Tibial artery (tissue), 4 donors: Measurements from ENCODE around the gene RRAD.

Experiments used
- DNase-seq, 2 donors: peaks; one replicate each; pipeline ENCODE4 v3.0.0-alpha.2; 2019
- H3K27ac ChIP-seq, 2 donors: fragments of 200-600 bp; sonication (generic) in 1 of 2; 1 replicate in 1 of 2; 2 replicates in 1 of 2; pipeline ENCODE4 v1.5.1; 2018 to 2019; ENCODE audit warnings: mild to moderate bottlenecking in 1 of 2
- H3K27me3 ChIP-seq, 2 donors: fragments of 200-600 bp; sonication (generic) in 1 of 2; one replicate each; pipeline versions ENCODE4 v1.5.1 to v1.6.0; 2016 to 2019
- H3K36me3 ChIP-seq, 3 donors: fragments of 200-600 bp; sonication (generic) in 2 of 3; one replicate each; pipeline ENCODE4 v1.5.1; 2016 to 2019; ENCODE audit warnings: mild to moderate bottlenecking in 2 of 3
- H3K4me1 ChIP-seq, 4 donors: fragments of 200-600 bp; sonication (generic) in 2 of 4; 1 replicate in 3 of 4; 2 replicates in 1 of 4; pipeline ENCODE4 v1.5.1; 2016 to 2019
- H3K4me3 ChIP-seq, 2 donors: fragments of 200-600 bp; sonication (generic) in 1 of 2; 1 replicate in 1 of 2; 2 replicates in 1 of 2; pipeline ENCODE4 v1.5.1; 2018 to 2019; ENCODE audit warnings: mild to moderate bottlenecking in 2 of 2
- H3K9me3 ChIP-seq, 3 donors: fragments of 200-600 bp; sonication (generic) in 1 of 3; one replicate each; pipeline ENCODE4 v1.5.1; 2016 to 2019
- intact Hi-C: fragments of 100-400 bp; cut with DNase I; formaldehyde crosslinking; loops from one replicate; pipeline ENCODE4 v1.15.0; 2023; ENCODE audit warnings: low total_unique reads
- TF ChIP-seq, protein P1 (sequence below), 2 experiments: fragments of 200-600 bp in 1 of 2; fragments of 450-650 bp in 1 of 2; IDR thresholded peaks; one replicate each; pipeline ENCODE4 v1.5.1; 2017 to 2019; ENCODE audit warnings: antibody characterized with exemption in 2 of 2, mild to moderate bottlenecking in 1 of 2, moderate library complexity in 1 of 2

The RRAD gene

GRCh38 chr16:66911801-66912200, 13.5 kb downstream of the RRAD start:
- no peak overlapping the region for H3K27ac ChIP-seq
- no peaks in the 10 kb centered on the region for H3K9me3 ChIP-seq
- H3K4me1 ChIP-seq = peaks cover 0 to 29% (median 7%) of the 10 kb centered on the region in 4 donors
- TF ChIP-seq, protein P1, sequence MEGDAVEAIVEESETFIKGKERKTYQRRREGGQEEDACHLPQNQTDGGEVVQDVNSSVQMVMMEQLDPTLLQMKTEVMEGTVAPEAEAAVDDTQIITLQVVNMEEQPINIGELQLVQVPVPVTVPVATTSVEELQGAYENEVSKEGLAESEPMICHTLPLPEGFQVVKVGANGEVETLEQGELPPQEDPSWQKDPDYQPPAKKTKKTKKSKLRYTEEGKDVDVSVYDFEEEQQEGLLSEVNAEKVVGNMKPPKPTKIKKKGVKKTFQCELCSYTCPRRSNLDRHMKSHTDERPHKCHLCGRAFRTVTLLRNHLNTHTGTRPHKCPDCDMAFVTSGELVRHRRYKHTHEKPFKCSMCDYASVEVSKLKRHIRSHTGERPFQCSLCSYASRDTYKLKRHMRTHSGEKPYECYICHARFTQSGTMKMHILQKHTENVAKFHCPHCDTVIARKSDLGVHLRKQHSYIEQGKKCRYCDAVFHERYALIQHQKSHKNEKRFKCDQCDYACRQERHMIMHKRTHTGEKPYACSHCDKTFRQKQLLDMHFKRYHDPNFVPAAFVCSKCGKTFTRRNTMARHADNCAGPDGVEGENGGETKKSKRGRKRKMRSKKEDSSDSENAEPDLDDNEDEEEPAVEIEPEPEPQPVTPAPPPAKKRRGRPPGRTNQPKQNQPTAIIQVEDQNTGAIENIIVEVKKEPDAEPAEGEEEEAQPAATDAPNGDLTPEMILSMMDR (IDR thresholded peaks at IDR 0.05) = no peak
- no peaks in the 10 kb centered on the region for H3K27me3 ChIP-seq
- no peaks in the 10 kb centered on the region for H3K36me3 ChIP-seq
- no peak overlapping the region for H3K4me3 ChIP-seq
- intact Hi-C loops = no loop called here
- DNase-seq = no peak

DNA sequence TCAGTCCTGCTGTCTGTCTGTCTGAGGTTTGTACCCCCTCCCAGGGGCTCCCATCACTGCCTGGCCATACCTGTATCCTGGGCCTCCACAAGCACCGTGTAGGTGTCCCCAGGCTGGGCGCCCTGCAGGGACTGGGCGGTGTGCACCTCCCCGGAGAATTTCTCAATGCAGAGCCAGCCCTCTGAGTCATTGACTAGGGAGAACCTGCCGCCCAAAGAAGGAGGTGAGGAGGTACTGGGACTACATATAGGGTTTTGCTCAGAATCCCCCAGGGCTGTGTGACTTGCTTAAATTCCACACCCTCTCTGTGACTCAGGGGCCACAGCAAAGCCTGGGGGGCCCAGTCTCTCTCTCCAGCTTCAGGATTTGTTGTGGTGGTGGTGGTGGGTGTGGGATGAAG, 14.2 kb downstream of the RRAD start:
- Histone ChIP-seq H3K27me3 (no peaks in the 10 kb centered on the region), H3K9me3 (no peaks in the 10 kb centered on the region), H3K4me1 (peaks cover 0 to 36% (median 10%) of the 10 kb centered on the region in 4 donors), H3K27ac (no peak overlapping the region), H3K36me3 (no peaks in the 10 kb centered on the region), H3K4me3 (no peak overlapping the region)
- TF ChIP-seq, protein P1 (IDR thresholded peaks at IDR 0.05) = no peak
- intact Hi-C loops = no loop called here
- no peak for DNase-seq

DNA sequence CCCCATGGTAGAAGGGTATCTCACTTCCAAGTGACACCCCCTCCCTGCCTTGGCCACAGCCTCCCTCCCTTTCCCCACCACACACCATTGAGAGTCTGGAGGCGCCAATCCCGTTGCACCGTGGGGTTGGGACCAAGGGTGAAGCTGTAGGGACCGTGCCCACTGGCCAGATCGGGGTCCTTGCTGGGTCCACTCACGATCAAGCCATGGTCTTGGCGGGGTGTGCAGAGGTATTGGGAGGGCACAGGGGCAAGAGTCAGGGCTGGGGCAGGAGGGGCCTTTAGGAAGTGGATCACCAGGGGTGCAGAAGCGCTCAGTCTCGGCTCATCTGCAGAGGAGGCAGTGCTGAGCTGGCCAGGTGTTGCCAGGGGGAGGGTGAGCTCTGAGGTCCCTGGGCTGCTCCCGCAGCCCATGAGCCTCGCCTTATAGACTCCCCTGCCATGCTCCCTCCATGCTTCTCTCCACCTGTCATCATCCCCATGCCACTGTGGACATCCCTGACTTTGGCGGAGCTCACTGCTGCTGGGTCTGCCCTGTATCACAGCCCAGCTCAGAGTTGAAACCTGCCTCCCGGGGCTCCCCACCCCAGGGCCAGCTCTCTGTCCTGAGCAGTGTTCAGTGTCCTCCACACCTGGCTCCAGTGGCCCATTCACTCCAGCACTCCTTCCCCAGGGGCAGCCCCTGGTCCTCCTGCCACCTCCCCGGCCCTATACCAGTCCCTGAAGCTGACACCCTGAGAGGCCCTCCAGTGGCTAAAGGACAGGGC, 15.0 kb downstream of the RRAD start:
- Histone ChIP-seq H3K4me1 (peaks cover 0 to 44% (median 17%) of the 10 kb centered on the region in 4 donors), H3K27ac (no peak overlapping the region), H3K27me3 (no peaks in the 10 kb centered on the region), H3K36me3 (no peaks in the 10 kb centered on the region), H3K9me3 (no peaks in the 10 kb centered on the region), H3K4me3 (no peak overlapping the region)
- TF ChIP-seq, protein P1 (IDR thresholded peaks at IDR 0.05) = no peak
- intact Hi-C loops = no loop called here
- DNase-seq = no peak

DNA sequence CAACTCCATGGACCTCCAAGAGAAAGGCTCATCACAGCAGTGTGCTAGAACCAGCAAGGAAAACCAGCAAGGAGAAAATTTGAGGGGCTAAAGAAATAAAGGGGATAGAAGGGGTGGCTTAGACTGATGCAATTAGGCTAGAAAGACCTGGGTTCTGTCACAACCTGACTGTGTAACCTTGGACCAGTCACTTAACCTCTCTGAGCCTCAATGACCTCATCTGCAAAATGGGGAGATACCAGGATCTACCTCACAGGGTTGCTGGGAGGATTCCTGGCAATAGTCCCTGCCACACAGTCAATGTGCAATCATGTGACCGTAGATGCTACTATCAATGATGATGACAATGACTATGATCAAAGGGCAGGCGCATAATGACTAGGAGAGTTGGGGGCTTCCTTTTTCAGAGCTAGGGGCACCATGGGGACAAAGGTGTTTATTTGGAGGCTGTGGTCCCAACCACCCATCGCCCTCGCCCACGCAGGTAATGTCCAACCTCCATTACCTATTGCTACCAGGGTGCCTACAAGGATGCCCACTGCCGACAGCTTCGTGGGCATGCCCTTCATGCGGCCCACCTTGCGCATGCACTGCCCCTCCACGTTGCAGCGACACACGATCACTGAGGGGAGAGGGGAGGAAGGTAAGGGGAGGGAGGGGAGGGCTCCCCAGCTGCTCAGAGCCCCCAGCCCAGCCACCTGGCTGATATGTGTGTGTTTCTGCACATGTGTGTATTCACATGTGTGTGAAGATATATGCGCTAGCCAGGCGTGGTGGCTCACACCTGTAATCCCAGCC, 16.4 kb downstream of the RRAD start:
- TF ChIP-seq, protein P1 (IDR thresholded peaks at IDR 0.05) = no peak
- intact Hi-C loops = no loop called here
- no peak overlapping the region for H3K4me3 ChIP-seq
- H3K4me1 ChIP-seq = peaks cover 3 to 58% (median 31%) of the 10 kb centered on the region in 4 donors
- no peaks in the 10 kb centered on the region for H3K27me3 ChIP-seq
- no peak overlapping the region for H3K27ac ChIP-seq
- H3K36me3 ChIP-seq = no peaks in the 10 kb centered on the region
- no peak for DNase-seq
- H3K9me3 ChIP-seq = no peaks in the 10 kb centered on the region

GRCh38 chr16:66908116-66908515, 17.2 kb downstream of the RRAD start:
- no peak overlapping the region for H3K4me3 ChIP-seq
- H3K9me3 ChIP-seq = no peaks in the 10 kb centered on the region
- H3K4me1 ChIP-seq = peaks cover 3 to 66% (median 39%) of the 10 kb centered on the region in 4 donors
- H3K36me3 ChIP-seq = no peaks in the 10 kb centered on the region
- DNase-seq = no peak
- intact Hi-C loops = no loop called here
- H3K27ac ChIP-seq = no peak overlapping the region
- TF ChIP-seq, protein P1 (IDR thresholded peaks at IDR 0.05) = no peak
- H3K27me3 ChIP-seq = no peaks in the 10 kb centered on the region
